Pancreas (tissue), 10 donors: ENCODE measurements around the gene RNF186. TPM values are rescaled to one million over a fixed set of nuclear protein-coding genes. Genes with fewer than 3 reads are reported as not detected.
A peak's percentile ranks its signal among the peaks of the same experiment; 100 is the strongest.
"Not testable (repeated sequence)": the region's sequence is repeated elsewhere in the genome, so short reads cannot be mapped to it uniquely, and the experiment has no call there.

Source experiments
- ATAC-seq, 4 donors: fragments of 200-7000 bp; cut with Tn5 transposase; one replicate each; pipeline versions ENCODE4 v1.8.0 to v1.9.1; 2020; ENCODE audit warnings: mild to moderate bottlenecking in 4 of 4, moderate library complexity in 4 of 4
- DNase-seq, 6 donors: peaks; one replicate each; pipeline ENCODE4 v3.0.0-alpha.2; 2020
- FAIRE-seq: peaks from 2 replicates; lab custom pipeline; 2012; peaks lifted over from hg19 to GRCh38; lab: Jason Lieb, UNC
- H3K27ac ChIP-seq, 4 donors: fragments of 200-600 bp; sonication (generic); 1 replicate in 3 of 4; 2 replicates in 1 of 4; pipeline versions ENCODE4 v1.5.0 to v1.8.0; 2020
- H3K27me3 ChIP-seq, 4 donors: fragments of 200-600 bp; one replicate each; pipeline ENCODE4 v1.8.0; 2021
- H3K36me3 ChIP-seq, 3 donors: fragments of 200-600 bp; sonication (generic) in 1 of 3; one replicate each; pipeline versions ENCODE4 v1.5.0 to v1.8.0; 2020 to 2021
- H3K4me1 ChIP-seq, 3 donors: fragments of 200-600 bp; one replicate each; pipeline ENCODE4 v1.8.0; 2021
- H3K4me3 ChIP-seq, 4 donors: fragments of 200-600 bp; sonication (generic) in 2 of 4; one replicate each; pipeline versions ENCODE4 v1.5.0 to v1.8.0; 2020 to 2021
- H3K9me3 ChIP-seq, 4 donors: fragments of 200-600 bp; one replicate each; pipeline ENCODE4 v1.8.0; 2021
- WGBS, 2 donors: extraction: QIAGEN DNeasy Blood & Tissue Kit; methylation state at CpG; one replicate each; pipeline ENCODE4 v1.1.7; 2013; 5-methylcytosine and 5-hydroxymethylcytosine counted together
- intact Hi-C, 3 donors: fragments of 100-400 bp; cut with DNase I; formaldehyde crosslinking; loops; one replicate each; pipeline versions ENCODE4 v1.11.1 to v1.14.2; 2022
- polyA plus RNA-seq, 2 donors: library from polyadenylated mRNA; stranded (reverse); fragments of 200-250 nt; gene quantifications; one replicate each; pipeline ENCODE4 v1.2.3, GENCODE V29; 2013
- total RNA-seq, 6 donors: library from RNA; stranded (reverse); fragmentation: NEBNext Ultra II Directional in 4 of 6; extraction: Animal tissue kit (Norgen Biotek cat#: 25700) in 4 of 6; gene quantifications; one replicate each; pipeline versions ENCODE4 v1.2.1 to v1.2.4, GENCODE V29; 2021 to 2023
- TF ChIP-seq, protein P1 (sequence below), 4 donors: fragments of 200-600 bp; sonication (generic) in 3 of 4; IDR thresholded peaks; one replicate each; pipeline versions ENCODE4 v1.5.0 to v1.8.0; 2021; ENCODE audit warnings: antibody characterized with exemption in 4 of 4
- donor health status: healthy with polysubstance abuse.
- donor health status: DM: no; HTN: no; CAD: no; lungs with moderate emphysema.
- donor health status: DM: no; HTN: no; CAD: no.
- donor health status: control.
- donor health status: control.
- donor health status: Bipolar disorder and iron deficiency.
- donor health status: DM: yes; HTN: yes; CAD: no.
- donor health status: DM: no; HTN: no; CAD: no.
- donor health status: DM: no; HTN: no; CAD: no.
- donor health status: DM: yes; HTN: yes; CAD: no.

The RNF186 gene
- total and polyA plus RNA-seq, 8 donors, result 13.2 to 29.6 (median 24.0) TPM

DNA sequence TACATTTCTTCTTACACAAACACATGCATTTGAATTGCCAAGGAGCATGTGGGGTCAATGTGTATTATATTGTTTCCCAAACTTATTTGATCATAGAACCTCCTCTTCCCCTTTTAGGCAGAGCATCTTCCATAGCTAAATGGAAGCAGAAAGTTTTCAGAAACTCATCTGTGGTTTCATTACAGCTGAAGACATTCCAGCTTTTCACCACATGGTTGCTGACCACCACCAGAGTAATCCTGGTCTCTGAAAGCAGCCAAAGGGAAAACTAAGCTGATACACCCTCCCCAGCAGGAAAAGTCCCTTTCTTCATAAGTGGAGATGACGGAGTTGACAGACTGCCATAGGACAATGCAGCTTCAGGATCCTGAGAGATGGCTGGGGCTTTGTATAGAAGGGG, 37.0 kb upstream of the RNF186 start:
- Histone ChIP-seq H3K27me3 (no peaks in the 10 kb centered on the region), H3K36me3 (no peaks in the 10 kb centered on the region), H3K9me3 (no peaks in the 10 kb centered on the region), H3K4me1 (peaks cover 0 to 8% (median 7%) of the 10 kb centered on the region in 3 donors), H3K27ac (no peak overlapping the region), H3K4me3 (no peak overlapping the region)
- intact Hi-C loops, result no loop called here
- DNase-seq, result no peak
- no peak for FAIRE-seq
- TF ChIP-seq, protein P1, sequence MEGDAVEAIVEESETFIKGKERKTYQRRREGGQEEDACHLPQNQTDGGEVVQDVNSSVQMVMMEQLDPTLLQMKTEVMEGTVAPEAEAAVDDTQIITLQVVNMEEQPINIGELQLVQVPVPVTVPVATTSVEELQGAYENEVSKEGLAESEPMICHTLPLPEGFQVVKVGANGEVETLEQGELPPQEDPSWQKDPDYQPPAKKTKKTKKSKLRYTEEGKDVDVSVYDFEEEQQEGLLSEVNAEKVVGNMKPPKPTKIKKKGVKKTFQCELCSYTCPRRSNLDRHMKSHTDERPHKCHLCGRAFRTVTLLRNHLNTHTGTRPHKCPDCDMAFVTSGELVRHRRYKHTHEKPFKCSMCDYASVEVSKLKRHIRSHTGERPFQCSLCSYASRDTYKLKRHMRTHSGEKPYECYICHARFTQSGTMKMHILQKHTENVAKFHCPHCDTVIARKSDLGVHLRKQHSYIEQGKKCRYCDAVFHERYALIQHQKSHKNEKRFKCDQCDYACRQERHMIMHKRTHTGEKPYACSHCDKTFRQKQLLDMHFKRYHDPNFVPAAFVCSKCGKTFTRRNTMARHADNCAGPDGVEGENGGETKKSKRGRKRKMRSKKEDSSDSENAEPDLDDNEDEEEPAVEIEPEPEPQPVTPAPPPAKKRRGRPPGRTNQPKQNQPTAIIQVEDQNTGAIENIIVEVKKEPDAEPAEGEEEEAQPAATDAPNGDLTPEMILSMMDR (IDR thresholded peaks at IDR 0.05), result no peak
- WGBS, 2 donors, result 91 to 94% methylated on average over 1 of the region's 1 CpG
- ATAC-seq, result no peak

DNA sequence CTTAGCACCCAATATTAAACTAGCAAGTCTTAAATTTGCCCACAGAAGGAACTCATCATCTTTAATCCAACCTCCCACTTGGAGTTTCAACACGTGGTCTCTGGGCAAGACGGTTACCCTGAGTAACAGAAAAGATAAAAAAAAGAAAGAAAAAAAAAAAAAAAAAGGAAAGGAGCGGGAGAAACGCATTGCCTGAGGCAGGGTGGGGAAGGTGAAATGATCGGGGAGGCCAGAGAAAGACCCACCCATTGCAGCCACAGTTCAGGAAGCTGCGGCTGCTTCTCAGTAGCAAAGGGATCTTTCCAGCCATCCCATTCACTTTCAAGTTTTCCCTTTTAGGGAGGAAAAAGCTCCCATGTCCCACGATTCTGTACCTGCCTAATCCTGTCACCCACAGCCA, 35.1 kb upstream of the RNF186 start:
- Histone ChIP-seq H3K36me3 (no peaks in the 10 kb centered on the region), H3K9me3 (no peaks in the 10 kb centered on the region), H3K4me1 (peaks cover 0 to 8% (median 7%) of the 10 kb centered on the region in 3 donors), H3K27ac (no peak overlapping the region), H3K4me3 (no peak overlapping the region), H3K27me3 (no peaks in the 10 kb centered on the region)
- TF ChIP-seq, protein P1 (IDR thresholded peaks at IDR 0.05), result no peak
- DNase-seq (no peak), FAIRE-seq (no peak), ATAC-seq (no peak)
- intact Hi-C loops, result no loop called here
- 81 to 85% methylated on average over 7 of the region's 7 CpGs for WGBS, 2 donors

DNA sequence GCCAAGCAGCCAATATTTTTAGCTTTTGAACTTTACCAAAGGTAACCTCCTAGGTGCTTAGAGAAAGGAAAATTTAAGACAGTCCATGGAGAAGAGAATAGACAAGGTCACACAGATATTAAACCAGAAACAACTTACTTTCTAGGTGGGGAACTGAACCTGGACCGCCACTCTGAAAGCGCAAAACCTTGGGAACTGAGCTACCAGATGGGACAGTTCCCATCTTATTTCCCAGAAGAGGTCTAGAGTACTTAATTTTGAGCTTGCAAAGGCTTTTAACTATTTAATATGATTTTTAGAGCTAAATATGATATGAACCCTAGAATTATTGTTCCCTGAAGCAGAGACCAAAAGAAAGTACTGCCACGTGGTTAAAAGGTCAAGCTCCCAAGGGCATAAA, 34.2 kb upstream of the RNF186 start:
- H3K4me3 ChIP-seq, H3K4me1 ChIP-seq, H3K36me3 ChIP-seq, FAIRE-seq, H3K27ac ChIP-seq, intact Hi-C loops, H3K27me3 ChIP-seq, H3K9me3 ChIP-seq: not testable (repeated sequence)
- DNase-seq, result peak in 1 of 6 donors; percentile 31
- ATAC-seq, result peak in 2 of 4 donors; percentile 72 to 74
- WGBS, 2 donors, result 27 to 32% methylated on average over 3 of the region's 3 CpGs

DNA sequence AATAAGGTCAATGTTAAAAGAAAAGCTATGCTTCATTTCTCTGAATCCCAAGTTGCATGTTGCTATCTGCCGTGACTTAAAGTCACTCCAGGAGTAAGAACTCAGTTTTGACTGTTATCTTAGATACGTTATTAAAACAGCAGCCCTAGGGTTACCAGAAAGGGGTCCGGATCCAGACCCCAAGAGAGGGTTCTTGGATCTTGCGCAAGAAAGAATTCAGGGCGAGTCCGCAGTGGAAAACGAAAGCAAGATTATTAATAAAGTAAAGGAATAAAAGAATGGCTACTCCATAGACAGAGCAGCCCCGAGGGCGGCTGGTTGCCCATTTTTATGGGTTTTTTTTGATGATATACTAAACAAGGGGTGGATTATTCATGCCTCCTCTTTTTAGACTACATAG, 32.3 kb upstream of the RNF186 start:
- H3K4me3 ChIP-seq, H3K9me3 ChIP-seq, H3K4me1 ChIP-seq, H3K27ac ChIP-seq, H3K27me3 ChIP-seq, FAIRE-seq, intact Hi-C loops, H3K36me3 ChIP-seq, ATAC-seq, DNase-seq: not testable (repeated sequence)
- 91 to 93% methylated on average over 9 of the region's 9 CpGs for WGBS, 2 donors

DNA sequence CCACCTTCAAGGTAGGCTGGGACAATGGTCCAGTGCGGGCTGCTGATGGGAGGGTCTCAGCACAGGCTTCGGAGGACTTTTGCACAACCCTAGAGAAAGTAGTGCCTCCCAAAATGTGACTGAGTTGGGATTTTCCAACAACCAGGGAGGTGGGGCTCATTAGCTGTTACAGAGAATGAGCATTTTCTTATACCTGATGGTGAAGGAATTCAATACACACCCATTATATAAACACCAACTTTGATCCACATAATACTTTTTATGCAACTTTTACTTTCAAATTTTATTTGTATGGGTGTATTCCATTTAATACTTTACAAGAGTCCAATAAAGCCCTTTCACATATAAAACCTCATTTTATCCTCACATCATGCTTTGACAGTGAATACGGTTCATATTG, 31.3 kb upstream of the RNF186 start:
- H3K27ac ChIP-seq, result no peak overlapping the region
- H3K9me3 ChIP-seq, result no peaks in the 10 kb centered on the region
- H3K27me3 ChIP-seq, result no peaks in the 10 kb centered on the region
- no peak overlapping the region for H3K4me3 ChIP-seq
- no peaks in the 10 kb centered on the region for H3K36me3 ChIP-seq
- WGBS, 2 donors, result 97 to 100% methylated on average over 3 of the region's 3 CpGs
- TF ChIP-seq, protein P1 (IDR thresholded peaks at IDR 0.05), result no peak
- ATAC-seq, result no peak
- no peaks in the 10 kb centered on the region for H3K4me1 ChIP-seq
- no peak for DNase-seq
- intact Hi-C loops, result no loop called here
- FAIRE-seq, result peak; percentile 23

DNA sequence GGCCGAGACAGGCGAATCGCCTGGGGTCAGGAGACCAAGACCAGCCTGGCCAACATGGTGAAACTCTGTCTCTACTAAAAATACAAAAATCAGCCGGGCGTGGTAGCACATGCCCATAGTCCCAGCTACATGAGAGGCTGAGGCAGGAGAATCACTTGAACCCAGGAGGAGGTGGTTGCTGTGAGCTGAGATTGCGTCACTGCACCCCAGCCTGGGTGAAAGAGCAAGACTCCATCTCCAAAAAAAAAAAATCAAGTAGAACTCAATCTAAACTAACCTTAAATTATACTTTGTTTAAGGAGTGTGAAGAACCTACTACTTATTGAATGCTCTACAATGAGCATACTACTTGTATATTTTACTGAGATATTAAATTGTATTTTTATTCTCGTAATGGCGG, 30.5 kb upstream of the RNF186 start:
- intact Hi-C loops, result no loop called here
- Histone ChIP-seq H3K4me1 (no peaks in the 10 kb centered on the region), H3K27ac (no peak overlapping the region), H3K36me3 (no peaks in the 10 kb centered on the region), H3K4me3 (no peak overlapping the region), H3K27me3 (no peaks in the 10 kb centered on the region), H3K9me3 (no peaks in the 10 kb centered on the region)
- 95 to 99% methylated on average over 8 of the region's 8 CpGs for WGBS, 2 donors
- TF ChIP-seq, protein P1 (IDR thresholded peaks at IDR 0.05), result no peak
- no peak for FAIRE-seq
- ATAC-seq, result no peak
- DNase-seq, result no peak
